Thyroid gland (tissue), 4 donors: Measurements from ENCODE around the gene HRNR. TPM values are rescaled to one million over a fixed set of nuclear protein-coding genes. Genes with fewer than 3 reads are reported as not detected.

Experiments used
- DNase-seq, 2 donors: peaks; one replicate each; pipeline ENCODE4 v3.0.0-alpha.2; 2019
- H3K27ac ChIP-seq, 3 donors: fragments of 200-600 bp; sonication (generic); 1 replicate in 2 of 3; 2 replicates in 1 of 3; pipeline ENCODE4 v1.5.1; 2016 to 2019; ENCODE audit warnings: mild to moderate bottlenecking in 1 of 3, moderate library complexity in 1 of 3
- H3K27me3 ChIP-seq: fragments of 200-600 bp; sonication (generic); one replicate; pipeline ENCODE4 v1.5.1; 2019
- H3K36me3 ChIP-seq, 2 donors: fragments of 200-600 bp; sonication (generic); one replicate each; pipeline ENCODE4 v1.5.1; 2016 to 2019
- H3K4me1 ChIP-seq, 2 donors: fragments of 200-600 bp; sonication (generic); one replicate each; pipeline ENCODE4 v1.5.1; 2017 to 2019
- H3K4me3 ChIP-seq, 3 donors: fragments of 200-600 bp; sonication (generic); replicated peaks in 1 of 3; 1 replicate in 2 of 3; 2 replicates in 1 of 3; pipeline ENCODE4 v1.5.1; 2016; ENCODE audit warnings: mild to moderate bottlenecking in 1 of 3
- H3K9me3 ChIP-seq: fragments of 200-600 bp; sonication (generic); one replicate; pipeline ENCODE4 v1.5.1; 2017
- CTCF ChIP-seq, 6 experiments: fragments of 200-600 bp in 3 of 6; fragments of 450-650 bp in 3 of 6; sonication (generic) in 3 of 6; IDR thresholded peaks; one replicate each; pipeline ENCODE4 v1.5.1; 2016 to 2019; ENCODE audit warnings: antibody characterized with exemption in 6 of 6, mild to moderate bottlenecking in 2 of 6, inconsistent platforms in 1 of 6, moderate library complexity in 1 of 6
- POLR2A ChIP-seq, 2 donors: fragments of 450-650 bp; IDR thresholded peaks; one replicate each; pipeline ENCODE4 v1.6.1; 2017; ENCODE audit warnings: antibody characterized with exemption in 2 of 2, mild to moderate bottlenecking in 2 of 2, moderate library complexity in 1 of 2
- WGBS, 2 donors: methylation state at CpG; one replicate each; pipeline ENCODE4 v1.1.5; 2017; 5-methylcytosine and 5-hydroxymethylcytosine counted together
- intact Hi-C: fragments of 100-400 bp; cut with DNase I; formaldehyde crosslinking; loops from one replicate; pipeline ENCODE4 v1.15.1; 2023
- total RNA-seq, 4 donors: library from RNA; depleted of rRNA; stranded (reverse); fragments of >200 nt; gene quantifications; one replicate each; pipeline ENCODE4 v1.2.3, GENCODE V29; 2016

HRNR gene
- total RNA-seq, 4 donors from 2014 or later, result not detected

GRCh38 chr1:152162792-152163463, 61.1 kb downstream of the HRNR start:
- intact Hi-C loops, result no loop called here
- DNase-seq, result no peak

More at GRCh38 chr1:152162792-152163463, 61.1 kb downstream of the HRNR start:
- no peak overlapping the region for H3K27ac ChIP-seq
- H3K9me3 ChIP-seq, result no peaks in the 10 kb centered on the region
- H3K27me3 ChIP-seq, result no peaks in the 10 kb centered on the region
- peaks cover 0 to 4% of the 10 kb centered on the region in 2 donors for H3K4me1 ChIP-seq
- TF ChIP-seq CTCF (IDR thresholded peaks at IDR 0.05), result no peak
- no peak for TF ChIP-seq POLR2A (IDR thresholded peaks at IDR 0.05)
- 53 to 66% methylated on average over 1 of the region's 1 CpG for WGBS, 2 donors
- no peaks in the 10 kb centered on the region for H3K36me3 ChIP-seq
- H3K4me3 ChIP-seq, result no peak overlapping the region

Other genes with a start within 250 kb of the HRNR start
- 10 to 100 TPM; 11.2 to 64.0 (median 35.6) TPM for gene S100A10, start 230.3 kb downstream of the HRNR start, total RNA-seq
- 100 to 1,000 TPM; 120 to 368 (median 160) TPM for gene S100A11, start 187.2 kb downstream of the HRNR start, total RNA-seq
- gene TCHHL1, start 135.1 kb downstream of the HRNR start, total RNA-seq, result not detected
- under 1 TPM in 3 of 4 donors, not detected in 1; 0.11 to 0.40 (median 0.13) TPM for gene TCHH, start 108.7 kb downstream of the HRNR start, total RNA-seq
- not detected for gene RPTN, start 65.0 kb downstream of the HRNR start, total RNA-seq
- gene FLG, start 101.0 kb upstream of the HRNR start, total RNA-seq, result 1 to 10 TPM in 1 of 4 donors, under 1 TPM in 1, not detected in 2; 0.11 to 1.3 TPM
- gene FLG2, start 135.8 kb upstream of the HRNR start, total RNA-seq, result not detected
- not detected for gene CRNN, start 190.1 kb upstream of the HRNR start, total RNA-seq